ENCODE data around the gene IL12RB2.

- TF ChIP-seq YY1 (IDR thresholded peaks at IDR 0.05; ENCODE audit: extremely low read depth, insufficient replicate concordance, low read depth, low read length) (no peak), CTCF (IDR thresholded peaks at IDR 0.05 in 2 of 3, conservative IDR thresholded peaks at IDR 0.05 in 1 of 3; ENCODE audit: borderline replicate concordance in 1 of 3, insufficient read depth in 1 of 3, low read depth in 2 of 3, low read length in 2 of 3) (no peak), REST (IDR thresholded peaks at IDR 0.05; ENCODE audit: low read depth) (no peak), JUND (IDR thresholded peaks at IDR 0.05) (no peak), RAD21 (IDR thresholded peaks at IDR 0.05; ENCODE audit: low read depth) (no peak), EZH2 (IDR thresholded peaks at IDR 0.05) (no peak), EZH2phosphoT487 (IDR thresholded peaks at IDR 0.05; ENCODE audit: borderline replicate concordance) (no peak)
These were observed 65.2 kb downstream of the IL12RB2 start for GRCh38 chr1:67372898-67373297.
